Hematopoietic multipotent progenitor cell treated with erythropoietin and hydrocortisone succinate and interleukin-3 and kit ligand, for 15 days (in vitro differentiated cells): ENCODE measurements around the gene ST3GAL5.

ENCODE experiments used
- DNase-seq: peaks from one replicate; pipeline ENCODE4 v3.0.0-alpha.2; 2015; ENCODE audit warnings: low spot score

ST3GAL5 gene

DNA sequence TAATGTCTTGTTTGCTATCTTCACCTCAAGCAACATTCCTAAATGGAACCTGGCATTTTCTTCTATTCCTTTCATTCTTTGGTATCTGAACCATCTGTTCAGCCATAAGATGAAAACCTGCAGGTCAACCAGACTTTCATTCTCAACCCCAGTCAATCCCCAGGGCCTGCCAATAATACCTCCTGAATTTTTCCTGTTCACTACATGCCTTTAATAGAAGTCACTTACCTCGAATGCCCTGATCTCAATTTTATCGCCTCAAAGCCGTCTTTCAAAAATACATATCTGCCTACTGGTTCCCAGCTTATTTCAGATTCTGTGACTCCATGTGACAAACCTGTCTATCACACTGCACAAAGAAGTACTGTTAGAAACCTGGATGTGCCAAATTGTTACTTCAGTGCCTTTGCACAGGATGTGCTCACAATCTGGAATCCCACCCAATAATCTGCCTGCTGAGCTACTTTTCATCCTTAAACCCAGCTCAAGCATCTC lies 22.6 kb downstream of the ST3GAL5 start:
- no peak for DNase-seq

DNA sequence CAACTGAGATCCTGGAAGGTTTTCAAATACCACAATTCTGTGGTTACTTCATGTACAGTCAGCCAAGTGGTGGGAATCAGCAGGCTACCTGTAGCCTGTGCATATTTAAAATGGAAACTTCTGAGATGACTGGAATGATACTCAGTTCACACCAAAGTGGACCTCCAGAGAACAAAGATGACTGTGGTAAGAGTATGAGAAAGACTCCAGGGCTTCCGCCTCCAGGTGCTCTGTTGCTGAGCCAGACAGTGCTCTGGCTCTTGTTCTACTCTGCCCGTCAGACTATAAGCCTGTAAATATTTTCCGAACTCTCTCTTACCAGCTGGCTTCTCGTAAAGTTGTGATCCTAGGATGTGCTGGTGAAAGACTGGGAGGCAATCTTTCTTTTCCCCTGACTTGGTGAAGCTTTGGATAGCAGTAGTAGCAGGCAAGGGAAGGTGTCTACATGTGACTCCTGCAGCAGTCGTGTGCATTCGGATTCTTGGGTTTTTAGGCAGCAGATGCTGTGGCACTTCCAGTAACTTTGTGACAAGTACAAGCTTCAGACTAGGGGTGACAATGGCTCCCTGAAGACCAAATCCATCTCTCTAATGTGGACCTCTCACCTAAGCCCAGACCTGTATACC lies 23.1 kb downstream of the ST3GAL5 start:
- DNase-seq, result no peak

GRCh38 chr2:85864654-85865053 lies 24.1 kb downstream of the ST3GAL5 start:
- no peak for DNase-seq

GRCh38 chr2:85862426-85862825 lies 26.4 kb downstream of the ST3GAL5 start:
- no peak for DNase-seq

GRCh38 chr2:85861650-85862049 lies 27.1 kb downstream of the ST3GAL5 start:
- DNase-seq, result no peak

DNA sequence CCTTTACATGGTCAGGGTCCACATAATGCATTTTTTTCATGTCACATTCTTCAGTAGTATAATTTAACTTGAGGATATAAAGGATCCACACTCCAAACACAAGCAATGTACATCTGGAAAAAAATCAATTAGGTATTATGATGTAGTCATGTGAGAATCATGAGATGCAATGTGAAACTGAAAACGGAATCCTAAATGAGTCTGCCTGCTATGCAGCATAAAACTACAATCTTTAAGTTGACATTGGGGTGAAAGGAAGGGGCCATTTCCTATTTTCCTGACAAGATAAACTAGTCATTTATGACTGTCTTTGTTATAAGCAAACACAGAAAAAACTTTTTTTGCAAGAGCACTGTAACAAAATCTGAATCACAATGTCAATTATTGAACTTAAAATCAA lies 27.6 kb downstream of the ST3GAL5 start:
- no peak for DNase-seq

DNA sequence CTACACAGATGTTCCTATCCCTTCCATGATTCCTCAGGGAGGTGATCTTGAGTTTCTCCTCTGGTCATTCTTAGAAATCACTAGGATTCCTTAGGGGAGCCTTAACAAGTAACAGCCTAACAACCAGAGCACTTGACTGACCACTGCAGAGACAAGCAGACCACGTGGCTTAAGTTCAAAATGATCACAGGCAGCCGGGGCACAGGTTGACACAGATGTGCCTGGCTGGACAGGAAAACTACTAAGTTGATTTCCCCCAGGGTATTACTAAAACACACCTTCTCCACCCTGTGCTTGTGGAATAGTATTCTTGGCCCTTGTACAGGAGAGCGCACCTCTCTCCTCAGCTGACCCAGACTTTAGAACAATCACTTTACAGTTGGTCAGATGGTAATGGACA lies 29.9 kb downstream of the ST3GAL5 start:
- no peak for DNase-seq

GRCh38 chr2:85854897-85855296 lies 33.9 kb downstream of the ST3GAL5 start:
- DNase-seq, result no peak

DNA sequence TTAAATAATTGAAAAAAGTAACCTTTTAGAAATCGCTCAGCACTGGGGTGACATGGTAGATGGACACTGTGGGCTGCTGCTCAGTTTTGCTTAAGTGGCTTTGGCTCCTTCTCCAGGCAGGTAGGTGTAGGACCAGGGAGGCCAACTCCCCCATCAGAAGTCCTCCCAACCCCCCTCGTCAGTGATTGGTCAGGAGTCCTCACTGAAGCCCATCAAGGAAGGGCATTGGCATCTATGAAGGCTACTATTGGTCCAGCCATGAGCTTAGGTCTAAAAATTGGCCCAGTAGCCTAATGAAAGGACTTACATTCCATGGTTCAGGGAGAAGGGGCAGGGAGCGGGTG lies 34.7 kb downstream of the ST3GAL5 start:
- no peak for DNase-seq

GRCh38 chr2:85853499-85854165 lies 35.2 kb downstream of the ST3GAL5 start:
- no peak for DNase-seq

DNA sequence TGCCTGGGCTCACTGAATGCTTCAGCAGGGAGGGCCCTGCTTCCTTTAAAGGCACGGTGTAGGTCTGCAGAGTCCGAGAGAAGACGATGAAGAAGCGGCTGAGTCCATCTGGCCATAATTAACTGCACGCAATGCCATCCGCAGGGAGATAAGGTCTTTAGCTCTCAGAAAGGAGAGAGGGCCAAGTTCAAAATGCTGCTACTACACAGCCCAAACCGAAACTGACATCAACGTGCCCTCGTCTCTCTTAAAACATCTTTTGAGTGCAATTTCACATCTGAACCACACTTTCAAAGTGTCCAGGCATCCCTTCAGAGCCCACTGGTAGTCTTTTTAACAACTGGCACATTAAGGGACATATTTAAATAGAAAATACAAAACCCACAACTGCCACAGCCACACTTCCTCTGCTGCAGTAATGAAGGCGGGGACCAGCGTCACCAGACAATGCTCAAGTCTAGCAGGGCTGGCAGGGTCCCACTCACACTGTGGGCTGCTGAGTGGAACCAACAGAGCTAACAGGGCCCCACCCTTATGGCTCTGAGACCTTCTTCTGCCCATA lies 35.8 kb downstream of the ST3GAL5 start:
- no peak for DNase-seq

- no peak for DNase-seq
Measured at GRCh38 chr2:85852152-85852840, 36.5 kb downstream of the ST3GAL5 start.

- no peak for DNase-seq
Measured at GRCh38 chr2:85851253-85852151, 37.3 kb downstream of the ST3GAL5 start.

DNA sequence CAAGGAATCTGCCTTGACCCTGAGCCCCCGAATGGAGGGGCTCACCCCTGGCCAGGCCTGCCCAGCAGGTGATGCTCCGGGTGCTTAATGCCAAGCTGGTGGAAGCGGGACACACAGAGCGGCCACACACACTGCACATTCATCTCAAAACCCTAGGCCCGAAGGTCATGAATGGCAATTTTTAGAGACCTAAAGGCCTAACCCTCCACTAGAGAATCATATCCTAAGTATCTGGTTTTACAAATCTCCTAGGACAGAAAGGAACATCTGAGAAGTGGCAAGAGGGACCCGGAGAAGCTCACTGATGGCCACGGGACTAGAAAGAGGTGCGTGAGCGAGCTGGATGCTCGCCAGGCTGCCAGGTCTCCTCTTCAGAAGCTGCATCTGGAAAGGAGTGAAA lies 38.3 kb downstream of the ST3GAL5 start:
- DNase-seq, result no peak

GRCh38 chr2:85847051-85847588 lies 41.7 kb downstream of the ST3GAL5 start:
- DNase-seq, result no peak

- no peak for DNase-seq
Measured at GRCh38 chr2:85846411-85846810, 42.4 kb downstream of the ST3GAL5 start.

GRCh38 chr2:85844486-85844885 lies 44.3 kb downstream of the ST3GAL5 start:
- DNase-seq, result no peak

GRCh38 chr2:85843543-85843942 lies 45.2 kb downstream of the ST3GAL5 start:
- DNase-seq, result peak; percentile 27

GRCh38 chr2:85840091-85840490 lies 48.7 kb downstream of the ST3GAL5 start:
- DNase-seq, result no peak

- no peak for DNase-seq
Measured at GRCh38 chr2:85839461-85839860, 49.3 kb downstream of the ST3GAL5 start.

GRCh38 chr2:85838641-85839040 lies 50.1 kb downstream of the ST3GAL5 start:
- DNase-seq, result no peak

GRCh38 chr2:85838181-85838580 lies 50.6 kb downstream of the ST3GAL5 start:
- no peak for DNase-seq
